ENCODE data around the gene XYLT1.
A peak's percentile ranks its signal among the peaks of the same experiment; 100 is the strongest.
"Not testable (repeated sequence)": the region's sequence is repeated elsewhere in the genome, so short reads cannot be mapped to it uniquely, and the experiment has no call there.

Gene XYLT1

GRCh38 chr16:17499223-17499902 lies 28.6 kb upstream of the XYLT1 start:
- no peak overlapping the region for H3K27ac Mint-ChIP-seq
- H3K27me3 Mint-ChIP-seq = peaks cover 19% of the 10 kb centered on the region
- no peaks in the 10 kb centered on the region for H3K36me3 Mint-ChIP-seq
- no peak for ATAC-seq
- no peak overlapping the region for H3K4me3 Mint-ChIP-seq
- H3K4me1 Mint-ChIP-seq = no peaks in the 10 kb centered on the region
- no peaks in the 10 kb centered on the region for H3K9me3 Mint-ChIP-seq

GRCh38 chr16:17497648-17498047 lies 26.9 kb upstream of the XYLT1 start:
- H3K27me3 Mint-ChIP-seq = peaks cover 11% of the 10 kb centered on the region
- no peaks in the 10 kb centered on the region for H3K9me3 Mint-ChIP-seq
- no peak for ATAC-seq
- H3K36me3 Mint-ChIP-seq = no peaks in the 10 kb centered on the region
- no peak overlapping the region for H3K4me3 Mint-ChIP-seq
- no peak overlapping the region for H3K27ac Mint-ChIP-seq
- H3K4me1 Mint-ChIP-seq = no peaks in the 10 kb centered on the region

DNA sequence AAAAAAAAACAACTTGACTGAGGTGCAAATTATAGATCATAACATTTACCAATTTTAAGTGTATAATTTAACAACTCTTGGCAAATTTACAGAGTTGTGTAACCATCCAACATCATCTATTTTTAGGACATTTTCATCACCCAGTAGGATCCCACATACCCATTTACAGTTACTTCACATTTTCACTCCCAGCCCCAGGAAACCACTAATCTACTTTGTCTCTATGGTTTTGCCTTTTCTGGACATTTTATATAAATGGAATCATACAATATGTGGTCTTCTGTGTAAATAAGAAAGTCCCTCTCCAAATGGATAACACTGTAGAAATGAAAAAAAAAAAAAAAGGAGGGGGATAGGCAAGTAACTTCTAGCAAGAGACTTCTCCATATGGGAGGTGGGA lies 26.1 kb upstream of the XYLT1 start:
- Mint-ChIP-seq H3K4me1 (no peaks in the 10 kb centered on the region), H3K27me3 (peaks cover 4% of the 10 kb centered on the region), H3K36me3 (no peaks in the 10 kb centered on the region), H3K9me3 (no peaks in the 10 kb centered on the region), H3K27ac (no peak overlapping the region), H3K4me3 (no peak overlapping the region)
- no peak for ATAC-seq

DNA sequence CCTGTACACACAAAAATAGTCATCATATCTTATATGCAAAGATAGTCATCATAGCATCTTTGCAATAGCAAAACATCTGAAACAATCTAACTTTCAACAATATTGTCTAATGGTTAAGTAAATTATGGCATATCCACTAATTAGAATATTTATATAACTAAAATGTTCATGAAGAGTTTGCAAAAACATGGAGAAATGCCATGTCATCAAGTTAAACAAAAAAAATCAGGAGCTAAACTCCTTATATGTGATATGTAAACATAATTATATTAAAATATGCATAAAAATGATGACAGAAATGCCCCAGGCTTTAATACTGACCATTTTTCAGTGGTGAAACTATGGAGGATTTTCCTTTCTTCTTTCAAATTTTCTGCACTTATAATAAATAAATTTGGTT lies 22.3 kb upstream of the XYLT1 start:
- no peak for ATAC-seq
- no peak overlapping the region for H3K4me3 Mint-ChIP-seq
- peaks cover 8% of the 10 kb centered on the region for H3K4me1 Mint-ChIP-seq
- no peaks in the 10 kb centered on the region for H3K9me3 Mint-ChIP-seq
- no peak overlapping the region for H3K27ac Mint-ChIP-seq
- no peaks in the 10 kb centered on the region for H3K36me3 Mint-ChIP-seq
- no peaks in the 10 kb centered on the region for H3K27me3 Mint-ChIP-seq

- peaks cover 8% of the 10 kb centered on the region for H3K4me1 Mint-ChIP-seq
- no peaks in the 10 kb centered on the region for H3K36me3 Mint-ChIP-seq
- no peaks in the 10 kb centered on the region for H3K9me3 Mint-ChIP-seq
- ATAC-seq = no peak
- H3K4me3 Mint-ChIP-seq = no peak overlapping the region
- H3K27me3 Mint-ChIP-seq = no peaks in the 10 kb centered on the region
- no peak overlapping the region for H3K27ac Mint-ChIP-seq
Observed at GRCh38 chr16:17491140-17491662, 20.4 kb upstream of the XYLT1 start.

GRCh38 chr16:17488506-17488905 lies 17.7 kb upstream of the XYLT1 start:
- no peak for ATAC-seq
- no peaks in the 10 kb centered on the region for H3K9me3 Mint-ChIP-seq
- peaks cover 17% of the 10 kb centered on the region for H3K27me3 Mint-ChIP-seq
- H3K27ac Mint-ChIP-seq = no peak overlapping the region
- no peak overlapping the region for H3K4me3 Mint-ChIP-seq
- no peaks in the 10 kb centered on the region for H3K36me3 Mint-ChIP-seq
- H3K4me1 Mint-ChIP-seq = peaks cover 14% of the 10 kb centered on the region

DNA sequence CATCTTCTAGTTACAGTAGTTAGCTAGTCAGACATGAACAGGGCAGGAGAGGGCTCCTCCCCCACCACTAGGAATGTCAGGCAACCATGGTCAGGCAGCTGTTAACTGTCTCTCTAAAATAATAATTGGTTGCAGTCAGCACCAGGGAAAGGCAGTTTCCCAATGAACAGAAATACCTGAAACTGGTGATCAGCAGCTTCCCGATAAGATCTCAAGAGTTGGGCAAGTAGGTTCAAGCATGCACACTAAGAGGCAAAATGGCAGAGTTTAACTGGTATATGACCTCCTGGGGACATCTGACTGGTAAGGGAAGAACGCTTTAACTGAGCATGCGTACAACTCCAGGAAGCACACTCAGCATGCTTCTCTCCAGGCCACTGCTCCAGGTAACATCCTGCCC lies 12.6 kb upstream of the XYLT1 start:
- H3K9me3 Mint-ChIP-seq = peaks cover 5% of the 10 kb centered on the region
- H3K36me3 Mint-ChIP-seq = no peaks in the 10 kb centered on the region
- no peak for ATAC-seq
- no peak overlapping the region for H3K27ac Mint-ChIP-seq
- no peak overlapping the region for H3K4me3 Mint-ChIP-seq
- peaks cover 6% of the 10 kb centered on the region for H3K4me1 Mint-ChIP-seq
- H3K27me3 Mint-ChIP-seq = peaks cover 35% of the 10 kb centered on the region

GRCh38 chr16:17482341-17482740 lies 11.6 kb upstream of the XYLT1 start:
- not testable (repeated sequence) for H3K27ac Mint-ChIP-seq, H3K36me3 Mint-ChIP-seq, H3K4me3 Mint-ChIP-seq, ATAC-seq, H3K9me3 Mint-ChIP-seq, H3K4me1 Mint-ChIP-seq
- H3K27me3 Mint-ChIP-seq = peaks cover 35% of the 10 kb centered on the region

DNA sequence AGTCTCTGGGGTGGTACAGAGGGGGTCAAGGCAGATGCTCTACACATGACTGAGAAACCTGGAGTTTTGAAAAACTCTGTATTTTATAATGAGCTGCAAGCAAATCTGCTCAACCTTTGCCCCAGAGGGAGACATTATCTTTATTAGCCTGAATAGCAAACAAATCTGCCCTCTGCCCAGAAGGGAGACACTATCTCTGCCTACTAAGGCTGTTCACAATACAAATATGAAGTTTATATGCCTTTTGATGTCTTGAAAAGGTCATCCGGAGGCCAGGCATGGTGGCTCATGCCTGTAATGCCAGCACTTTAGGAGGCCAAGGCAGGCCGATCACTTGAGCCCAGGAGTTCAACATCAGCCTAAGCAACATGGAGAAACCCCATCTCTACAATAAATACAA lies 11.0 kb upstream of the XYLT1 start:
- no peak for ATAC-seq
- peaks cover 10% of the 10 kb centered on the region for H3K4me1 Mint-ChIP-seq
- H3K9me3 Mint-ChIP-seq = peaks cover 5% of the 10 kb centered on the region
- no peak overlapping the region for H3K27ac Mint-ChIP-seq
- H3K27me3 Mint-ChIP-seq = peaks cover 35% of the 10 kb centered on the region
- no peaks in the 10 kb centered on the region for H3K36me3 Mint-ChIP-seq
- H3K4me3 Mint-ChIP-seq = no peak overlapping the region

- Mint-ChIP-seq H3K27me3 (peaks cover 18% of the 10 kb centered on the region), H3K4me1 (peaks cover 31% of the 10 kb centered on the region), H3K27ac (peak overlapping the region; percentile 62)
- ATAC-seq, H3K36me3 Mint-ChIP-seq, H3K9me3 Mint-ChIP-seq, H3K4me3 Mint-ChIP-seq: not testable (repeated sequence)
Observed at GRCh38 chr16:17477260-17477545, 6.4 kb upstream of the XYLT1 start.

DNA sequence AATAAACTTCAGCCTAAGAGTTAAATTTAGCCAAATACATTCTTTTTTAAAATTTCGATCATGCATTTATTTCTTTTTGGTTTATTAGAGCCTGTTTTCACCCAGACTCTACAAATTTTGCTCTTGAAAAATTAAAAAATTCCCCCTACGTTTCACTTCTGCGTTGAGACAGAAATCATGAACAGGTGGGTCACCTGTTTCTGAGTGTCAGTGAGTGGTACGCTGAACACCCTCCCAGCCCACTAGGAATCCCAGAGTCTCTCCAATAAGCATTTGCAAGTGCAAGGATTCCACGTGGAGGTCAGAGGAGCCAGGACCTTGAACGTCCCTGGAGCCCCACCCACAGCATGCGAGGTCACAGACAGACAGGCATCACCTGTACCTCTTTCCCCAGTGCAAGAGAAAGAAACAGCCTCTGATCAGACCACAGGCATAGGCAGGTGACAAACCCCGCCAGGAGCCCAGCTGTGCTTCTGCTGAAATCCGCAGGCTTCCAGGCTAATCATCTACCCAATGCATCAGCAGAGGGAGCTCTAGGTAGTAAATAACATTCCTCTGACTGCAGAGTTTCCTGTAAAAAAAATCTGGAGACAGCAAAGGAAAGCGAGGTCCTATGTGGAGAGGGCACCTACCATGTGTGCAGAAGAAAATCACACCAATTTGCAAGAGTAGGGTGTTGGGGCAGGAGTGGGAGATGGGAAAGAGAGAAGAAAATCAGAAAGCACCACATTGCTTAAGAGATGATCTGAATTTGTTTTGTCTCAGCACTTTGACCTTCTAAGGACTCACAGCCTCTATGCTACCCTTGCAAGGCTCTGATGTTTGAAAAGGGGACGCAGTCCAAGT lies 5.9 kb upstream of the XYLT1 start:
- Mint-ChIP-seq H3K27me3 (peaks cover 18% of the 10 kb centered on the region), H3K9me3 (peaks cover 5% of the 10 kb centered on the region), H3K27ac (peak overlapping the region; percentile 62), H3K4me3 (peak overlapping the region; percentile 51), H3K4me1 (peaks cover 31% of the 10 kb centered on the region), H3K36me3 (no peaks in the 10 kb centered on the region)
- peak; percentile 93 for ATAC-seq

DNA sequence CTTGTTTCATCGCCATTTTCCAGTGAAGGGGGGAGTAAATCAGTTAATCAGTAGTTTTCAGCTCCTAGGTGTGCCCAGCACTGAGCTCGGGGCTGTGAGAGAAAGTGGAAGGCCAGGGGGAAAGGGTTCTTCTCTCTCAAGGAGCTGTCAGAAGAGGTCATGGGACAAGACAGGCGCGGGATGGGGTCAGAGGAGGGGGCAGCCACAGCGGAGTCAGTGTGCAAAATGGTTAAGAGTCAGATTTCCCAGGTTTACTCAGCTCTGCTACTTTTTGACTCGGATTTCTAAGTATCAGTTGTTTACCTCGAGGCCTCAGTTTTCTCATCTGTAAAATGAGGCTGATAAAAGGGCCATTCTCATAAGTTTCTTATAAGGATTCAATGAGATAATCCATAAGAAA lies 4.3 kb upstream of the XYLT1 start:
- H3K9me3 Mint-ChIP-seq = no peaks in the 10 kb centered on the region

DNA sequence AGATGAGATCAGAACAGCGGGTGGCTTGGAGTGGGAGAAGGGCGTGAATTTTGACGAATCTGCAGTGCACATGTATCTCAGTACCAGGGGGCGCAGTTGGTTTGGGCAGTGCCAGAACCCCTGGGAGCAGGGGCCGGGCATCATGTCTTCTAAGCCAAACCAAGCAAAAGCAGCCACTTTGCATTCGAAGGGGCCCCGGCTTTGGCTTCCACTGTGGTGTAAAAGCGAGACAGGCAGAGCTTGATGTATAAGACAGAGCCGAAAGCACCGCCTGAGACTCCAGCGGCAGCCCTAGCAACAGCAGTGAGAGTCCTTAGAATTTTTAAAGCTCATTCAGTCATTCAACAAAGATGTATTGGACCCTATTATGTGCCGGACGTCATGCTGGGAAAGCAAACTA lies 3.8 kb upstream of the XYLT1 start:
- Mint-ChIP-seq H3K4me3 (peak overlapping the region; percentile 16), H3K4me1 (peaks cover 35% of the 10 kb centered on the region), H3K27me3 (no peaks in the 10 kb centered on the region), H3K27ac (peak overlapping the region; percentile 70), H3K36me3 (no peaks in the 10 kb centered on the region), H3K9me3 (no peaks in the 10 kb centered on the region)
- peak; percentile 14 for ATAC-seq

More for the DNA sequence above, 4.3 kb upstream of the XYLT1 start:
- ATAC-seq = no peak
- no peak overlapping the region for H3K4me3 Mint-ChIP-seq
- H3K27me3 Mint-ChIP-seq = peaks cover 2% of the 10 kb centered on the region
- peak overlapping the region; percentile 70 for H3K27ac Mint-ChIP-seq
- H3K4me1 Mint-ChIP-seq = peaks cover 31% of the 10 kb centered on the region
- no peaks in the 10 kb centered on the region for H3K36me3 Mint-ChIP-seq

GRCh38 chr16:17474037-17474436 lies 3.3 kb upstream of the XYLT1 start:
- H3K36me3 Mint-ChIP-seq = peaks cover 1% of the 10 kb centered on the region
- H3K27ac Mint-ChIP-seq = peak overlapping the region; percentile 70
- H3K27me3 Mint-ChIP-seq = no peaks in the 10 kb centered on the region
- peaks cover 40% of the 10 kb centered on the region for H3K4me1 Mint-ChIP-seq
- ATAC-seq = no peak
- no peaks in the 10 kb centered on the region for H3K9me3 Mint-ChIP-seq
- H3K4me3 Mint-ChIP-seq = peak overlapping the region; percentile 16

DNA sequence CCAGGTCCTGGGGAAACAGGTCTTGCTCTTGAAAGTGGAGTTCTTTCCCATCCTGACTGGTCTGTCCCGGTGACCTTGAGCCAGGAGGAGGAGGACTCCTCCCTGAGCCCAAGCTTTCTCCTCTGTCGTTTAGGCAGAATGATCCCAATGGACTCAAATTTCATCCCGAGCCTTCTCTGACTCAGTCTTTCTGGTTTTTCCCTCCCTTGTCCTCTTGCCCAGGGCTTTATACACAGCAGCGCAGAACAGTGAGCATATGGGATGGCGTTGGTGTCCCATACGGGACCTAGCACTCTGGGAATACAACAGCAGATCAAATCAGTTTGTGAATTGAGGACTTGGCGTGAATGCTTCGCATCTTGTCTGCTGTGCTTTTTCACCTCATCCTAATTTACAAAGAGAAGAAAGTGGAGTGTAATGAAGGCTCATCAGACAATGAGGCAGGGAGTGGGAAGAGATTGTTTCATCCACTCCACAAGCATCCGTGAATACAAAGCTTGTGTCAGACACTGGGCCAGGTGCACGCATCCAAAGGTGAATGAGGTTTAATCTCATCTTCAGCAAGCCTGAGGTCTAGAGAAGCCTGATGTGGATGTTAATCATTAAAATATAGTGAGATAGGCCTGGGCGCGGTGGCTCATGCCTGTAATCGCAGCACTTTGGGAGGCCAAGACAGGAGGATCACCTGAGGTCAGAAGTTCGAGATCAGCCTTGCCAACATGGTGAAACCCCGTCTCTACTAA lies 1.1 kb upstream of the XYLT1 start:
- peaks cover 21% of the 10 kb centered on the region for H3K36me3 Mint-ChIP-seq
- H3K9me3 Mint-ChIP-seq = no peaks in the 10 kb centered on the region
- no peak overlapping the region for H3K4me3 Mint-ChIP-seq
- ATAC-seq = no peak
- no peaks in the 10 kb centered on the region for H3K27me3 Mint-ChIP-seq
- peaks cover 59% of the 10 kb centered on the region for H3K4me1 Mint-ChIP-seq
- H3K27ac Mint-ChIP-seq = peak overlapping the region; percentile 56

Data from stimulated activated memory B cell treated with anti-CD40 and anti-IgM and Interleukin-4, amounts not matched to agents 10 μg/mL and 1 μg/mL and 100 μg/mL, for 72 hours (primary cell).